ENCODE data around the gene RNF222. TPM values are rescaled to one million over a fixed set of nuclear protein-coding genes. Genes with fewer than 3 reads are reported as not detected.

Gene RNF222
- total and polyA plus RNA-seq, 10 of the 15 experiments (the other 5 are each of a cell fraction or from before 2014, with no cell fraction given) = not detected

GRCh38 chr17:8384801-8385378 lies 12.7 kb downstream of the RNF222 start (continued):
- TF ChIP-seq ELK1 (IDR thresholded peaks at IDR 0.05; ENCODE audit: low read depth, low read length) = no peak
- no peak for TF ChIP-seq E2F4 (IDR thresholded peaks at IDR 0.05; ENCODE audit: low read depth, low read length)
- no peak for TF ChIP-seq SUPT20H (IDR thresholded peaks at IDR 0.05; ENCODE audit: borderline replicate concordance, control insufficient read depth, low read depth, low read length)
- no peak for TF ChIP-seq EZH2 (IDR thresholded peaks at IDR 0.05; ENCODE audit: borderline replicate concordance, control insufficient read depth, low read depth, low read length)
- TF ChIP-seq ZNF622 (IDR thresholded peaks at IDR 0.05) = no peak
- no peak for TF ChIP-seq REST (IDR thresholded peaks at IDR 0.05; ENCODE audit: low read depth, low read length)
- no peak for TF ChIP-seq JUNB (IDR thresholded peaks at IDR 0.05)
- no peak for TF ChIP-seq FOXM1 (IDR thresholded peaks at IDR 0.05; ENCODE audit: low read depth, low read length)
- TF ChIP-seq MTA3 (IDR thresholded peaks at IDR 0.05; ENCODE audit: borderline replicate concordance, low read length) = no peak
- no peak for TF ChIP-seq SREBF1 (IDR thresholded peaks at IDR 0.05; ENCODE audit: low read length)
